Measurements from ENCODE around the gene CACNA1D.

DNA sequence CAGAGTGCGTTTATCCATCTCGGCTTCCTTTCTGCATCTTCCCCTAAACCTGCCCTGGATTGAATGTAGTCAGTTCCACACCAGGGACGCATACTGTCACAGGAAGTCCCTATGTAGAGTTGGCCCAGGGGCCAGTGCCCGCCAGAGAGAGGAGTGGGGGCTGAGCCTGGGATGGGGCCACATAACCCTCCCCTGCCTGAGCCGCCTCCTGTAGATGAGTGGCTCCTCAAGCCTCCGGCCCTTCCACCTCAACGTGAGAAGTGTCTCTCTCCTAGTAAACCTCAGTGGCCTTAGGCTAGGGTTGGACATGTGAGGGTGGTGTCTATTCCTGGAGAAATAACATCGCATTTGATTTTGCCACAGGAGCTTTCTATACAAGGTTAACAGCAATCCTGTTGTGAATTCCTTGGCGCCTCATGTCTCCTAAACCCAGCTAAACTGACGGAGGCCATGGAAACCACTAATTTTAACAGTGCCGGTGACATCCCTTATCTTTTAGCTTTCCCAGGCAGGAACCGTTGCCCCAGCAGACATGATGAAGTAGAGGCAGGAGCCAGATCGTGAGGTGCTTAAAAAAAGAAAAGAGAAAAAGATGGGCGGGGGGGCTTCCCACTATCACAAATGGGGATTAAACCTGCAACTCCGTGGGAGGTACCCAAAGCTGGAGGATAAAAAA lies 180.7 kb downstream of the CACNA1D start:
- TF ChIP-seq, protein P1, sequence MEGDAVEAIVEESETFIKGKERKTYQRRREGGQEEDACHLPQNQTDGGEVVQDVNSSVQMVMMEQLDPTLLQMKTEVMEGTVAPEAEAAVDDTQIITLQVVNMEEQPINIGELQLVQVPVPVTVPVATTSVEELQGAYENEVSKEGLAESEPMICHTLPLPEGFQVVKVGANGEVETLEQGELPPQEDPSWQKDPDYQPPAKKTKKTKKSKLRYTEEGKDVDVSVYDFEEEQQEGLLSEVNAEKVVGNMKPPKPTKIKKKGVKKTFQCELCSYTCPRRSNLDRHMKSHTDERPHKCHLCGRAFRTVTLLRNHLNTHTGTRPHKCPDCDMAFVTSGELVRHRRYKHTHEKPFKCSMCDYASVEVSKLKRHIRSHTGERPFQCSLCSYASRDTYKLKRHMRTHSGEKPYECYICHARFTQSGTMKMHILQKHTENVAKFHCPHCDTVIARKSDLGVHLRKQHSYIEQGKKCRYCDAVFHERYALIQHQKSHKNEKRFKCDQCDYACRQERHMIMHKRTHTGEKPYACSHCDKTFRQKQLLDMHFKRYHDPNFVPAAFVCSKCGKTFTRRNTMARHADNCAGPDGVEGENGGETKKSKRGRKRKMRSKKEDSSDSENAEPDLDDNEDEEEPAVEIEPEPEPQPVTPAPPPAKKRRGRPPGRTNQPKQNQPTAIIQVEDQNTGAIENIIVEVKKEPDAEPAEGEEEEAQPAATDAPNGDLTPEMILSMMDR (IDR thresholded peaks at IDR 0.05), result no peak
- TF ChIP-seq POLR2A (IDR thresholded peaks at IDR 0.05), result no peak
